ENCODE data around the gene RETN.

RETN gene

GRCh38 chr19:7709932-7710460, 41.1 kb downstream of the RETN start:
- no peak for DNase-seq

- DNase-seq: no peak
Measured at GRCh38 chr19:7710616-7711015, 41.8 kb downstream of the RETN start.

- no peak for DNase-seq
Measured at GRCh38 chr19:7715671-7716070, 46.8 kb downstream of the RETN start.

GRCh38 chr19:7716762-7717161, 47.9 kb downstream of the RETN start:
- no peak for DNase-seq

- no peak for DNase-seq
Measured at GRCh38 chr19:7718668-7719067, 49.8 kb downstream of the RETN start.
